HEK293 (cell line): ENCODE data around the gene ZGLP1.

Experiments
- BCL6B ChIP-seq: fragments of 450-650 bp; formaldehyde crosslinking; IDR thresholded peaks from 2 replicates; pipeline ENCODE4 v1.5.1; 2017; ENCODE audit warnings: missing biosample characterization, missing genetic modification characterization
- GFI1B ChIP-seq: fragments of 450-650 bp; formaldehyde crosslinking; IDR thresholded peaks from 2 replicates; pipeline ENCODE4 v1.5.1; 2016; ENCODE audit warnings: missing biosample characterization, missing genetic modification characterization
- MYNN ChIP-seq: fragments of 450-650 bp; formaldehyde crosslinking; IDR thresholded peaks from 2 replicates; pipeline ENCODE4 v1.5.1; 2016; ENCODE audit warnings: missing biosample characterization, missing genetic modification characterization, borderline replicate concordance
- REST ChIP-seq: fragments of 450-650 bp; formaldehyde crosslinking; IDR thresholded peaks from 2 replicates; pipeline ENCODE4 v1.5.1; 2016; ENCODE audit warnings: missing biosample characterization, missing genetic modification characterization
- ZIC2 ChIP-seq: fragments of 450-650 bp; formaldehyde crosslinking; IDR thresholded peaks from 2 replicates; pipeline ENCODE4 v1.5.1; 2016; ENCODE audit warnings: missing biosample characterization, missing genetic modification characterization

- TF ChIP-seq ZIC2 (tag by site-specific recombination) (no peak), REST (tag by site-specific recombination) (no peak), MYNN (no peak), GFI1B (tag by site-specific recombination) (no peak), BCL6B (no peak)
Observed at GRCh38 chr19:10344780-10345179, 35.2 kb upstream of the ZGLP1 start.
